GM23338 (cell line): ENCODE data around the gene DCST2. TPM values are rescaled to one million over a fixed set of nuclear protein-coding genes. Genes with fewer than 3 reads are reported as not detected.

Experiments used
- ATAC-seq: fragments of 200-7000 bp; cut with Tn5 transposase; 3 replicates; pipeline ENCODE4 v1.9.1; 2020
- DNase-seq: peaks from one replicate; pipeline ENCODE4 v3.0.0-alpha.2; 2015; ENCODE audit warnings: low spot score
- H2AFZ ChIP-seq: fragments of 200-600 bp; sonication (generic); 2 replicates; pipeline ENCODE4 v1.8.0; 2016; ENCODE audit warnings: antibody characterized with exemption, mild to moderate bottlenecking, moderate library complexity
- H3F3A ChIP-seq: fragments of 200-600 bp; sonication (generic); replicated peaks from 2 replicates; pipeline ENCODE4 v1.8.0; 2017; ENCODE audit warnings: antibody characterized with exemption, mixed run types, low read depth
- H3K27ac ChIP-seq: fragments of 200-600 bp; sonication (generic); 2 replicates; pipeline ENCODE4 v1.6.1; 2016; ENCODE audit warnings: low read depth
- H3K27me3 ChIP-seq: fragments of 200-600 bp; sonication (generic); 2 replicates; pipeline ENCODE4 v1.8.0; 2016; ENCODE audit warnings: mild to moderate bottlenecking, mixed run types, moderate library complexity; ENCODE audit not compliant: insufficient read depth
- H3K36me3 ChIP-seq: fragments of 200-600 bp; sonication (generic); 2 replicates; pipeline ENCODE4 v1.8.0; 2016; ENCODE audit warnings: mild to moderate bottlenecking; ENCODE audit not compliant: insufficient read depth
- H3K4me1 ChIP-seq: fragments of 200-600 bp; sonication (generic); 2 replicates; pipeline ENCODE4 v1.8.0; 2016; ENCODE audit warnings: mild to moderate bottlenecking, moderate library complexity; ENCODE audit not compliant: insufficient read depth
- H3K4me2 ChIP-seq: fragments of 200-600 bp; sonication (generic); 2 replicates; pipeline ENCODE4 v1.7.1; 2017; ENCODE audit warnings: mixed run types
- H3K4me3 ChIP-seq: fragments of 200-600 bp; sonication (generic); 2 replicates; pipeline ENCODE4 v1.6.1; 2016; ENCODE audit warnings: mixed run types
- H3K79me2 ChIP-seq: fragments of 200-600 bp; sonication (generic); replicated peaks from 2 replicates; pipeline ENCODE4 v1.8.0; 2017; ENCODE audit warnings: mild to moderate bottlenecking; ENCODE audit not compliant: insufficient read depth
- H3K9me2 ChIP-seq: fragments of 200-600 bp; sonication (generic); 2 replicates; pipeline ENCODE4 v1.8.0; 2017; ENCODE audit not compliant: insufficient read depth
- H4K20me1 ChIP-seq: fragments of 200-600 bp; sonication (generic); replicated peaks from 2 replicates; pipeline ENCODE4 v1.8.0; 2017; ENCODE audit warnings: mild to moderate bottlenecking; ENCODE audit not compliant: insufficient read depth
- H3K27ac Mint-ChIP-seq: 2 replicates; pipeline ENCODE4 v1.8.0; 2020; ENCODE audit warnings: inconsistent platforms, mild to moderate bottlenecking, moderate library complexity, mixed read lengths
- H3K27me3 Mint-ChIP-seq: 3 replicates; pipeline ENCODE4 v1.8.0; 2022; ENCODE audit warnings: low read depth, mild to moderate bottlenecking, moderate library complexity, mixed read lengths, inconsistent platforms; ENCODE audit not compliant: insufficient read depth, poor library complexity
- H3K36me3 Mint-ChIP-seq: 3 replicates; pipeline ENCODE4 v1.8.0; 2021; ENCODE audit warnings: low read depth, mild to moderate bottlenecking, inconsistent platforms, moderate library complexity, mixed read lengths
- H3K4me1 Mint-ChIP-seq: 3 replicates; pipeline ENCODE4 v1.8.0; 2020; ENCODE audit warnings: mild to moderate bottlenecking, inconsistent platforms, mixed read lengths
- H3K4me3 Mint-ChIP-seq: 3 replicates; pipeline ENCODE4 v1.8.0; 2021; ENCODE audit warnings: moderate library complexity, mild to moderate bottlenecking, inconsistent platforms, mixed read lengths
- H3K9me3 Mint-ChIP-seq: 3 replicates; pipeline ENCODE4 v1.8.0; 2020; ENCODE audit warnings: moderate library complexity, mild to moderate bottlenecking, inconsistent platforms, mixed read lengths
- CREB1 ChIP-seq: fragments of 250-450 bp; sonication (Bioruptor Pico); IDR thresholded peaks from 2 replicates; pipeline ENCODE4 v1.5.0; 2020; ENCODE audit warnings: low read depth, mild to moderate bottlenecking, moderate library complexity
- CTCF ChIP-seq, 2 experiments: fragments of 200-600 bp in 1 of 2; sonication (generic) in 1 of 2; conservative IDR thresholded peaks; 2 replicates each; pipeline versions ENCODE4 v1.5.1 to v1.6.1; 2016 to 2017; ENCODE audit warnings: antibody characterized with exemption in 2 of 2, low read depth in 2 of 2, mild to moderate bottlenecking in 2 of 2, moderate library complexity in 1 of 2
- ETS1 ChIP-seq: IDR thresholded peaks from 2 replicates; pipeline ENCODE4 v1.6.1; 2016; ENCODE audit warnings: antibody characterized with exemption
- JUNB ChIP-seq: IDR thresholded peaks from one replicate; pipeline ENCODE4 v1.6.1; 2016; ENCODE audit warnings: antibody characterized with exemption; ENCODE audit not compliant: unreplicated experiment
- POLR2AphosphoS5 ChIP-seq: IDR thresholded peaks from 2 replicates; pipeline ENCODE4 v1.6.1; 2016; ENCODE audit warnings: antibody characterized with exemption, low read depth
- REST ChIP-seq: IDR thresholded peaks from one replicate; pipeline ENCODE4 v1.6.1; 2018; ENCODE audit warnings: antibody characterized with exemption; ENCODE audit not compliant: unreplicated experiment
- STAT1 ChIP-seq: IDR thresholded peaks from one replicate; pipeline ENCODE4 v1.6.1; 2016; ENCODE audit warnings: antibody characterized with exemption; ENCODE audit not compliant: unreplicated experiment
- ZNF114 ChIP-seq: fragments of 250-450 bp; sonication (Bioruptor Pico); IDR thresholded peaks from 2 replicates; pipeline ENCODE4 v1.5.0; 2020; ENCODE audit warnings: mild to moderate bottlenecking, moderate library complexity
- ZNF331 ChIP-seq: fragments of 250-450 bp; sonication (Bioruptor Pico); IDR thresholded peaks from 2 replicates; pipeline ENCODE4 v1.5.0; 2020; ENCODE audit warnings: low read depth, mild to moderate bottlenecking, moderate library complexity
- polyA plus RNA-seq: library from polyadenylated mRNA; unstranded; fragments of >200 nt; fragmentation: Nextera tagmentation; extraction: Ambion mirVana; gene quantifications from 2 replicates; pipeline ENCODE4 v1.2.1, GENCODE V29; 2016
- total RNA-seq: library from RNA; depleted of rRNA; stranded (reverse); fragments of >200 nt; shearing (Covaris generic); gene quantifications from 2 replicates; pipeline ENCODE4 v1.2.3, GENCODE V29; 2014

Gene DCST2
- total and polyA plus RNA-seq, 2 experiments from 2014 or later: 0.78 TPM; not detected in 1

GRCh38 chr1:155024315-155024714, 9.3 kb downstream of the DCST2 start (continued):
- no peak for TF ChIP-seq REST

- Histone ChIP-seq H4K20me1 (no peaks in the 10 kb centered on the region), H3K9me2 (no peaks in the 10 kb centered on the region), H3K4me3 (no peak overlapping the region), H3K27ac (no peak overlapping the region), H3K36me3 (no peaks in the 10 kb centered on the region), H3K27me3 (no peaks in the 10 kb centered on the region), H3F3A (no peaks in the 10 kb centered on the region), H3K4me1 (peaks cover under 1% of the 10 kb centered on the region; the same call in 1 of the 2 replicates), H2AFZ (no peak overlapping the region), H3K79me2 (no peaks in the 10 kb centered on the region), H3K4me2 (no peak overlapping the region)
- DNase-seq (no peak), ATAC-seq (no peak)
- Mint-ChIP-seq H3K4me1 (peaks cover 23% of the 10 kb centered on the region), H3K9me3 (no peaks in the 10 kb centered on the region), H3K27ac (no peak overlapping the region), H3K36me3 (peaks cover 4% of the 10 kb centered on the region; the same call in 2 of the 3 replicates), H3K4me3 (no peak overlapping the region), H3K27me3 (peaks cover 22% of the 10 kb centered on the region)
- TF ChIP-seq JUNB (no peak), POLR2AphosphoS5 (no peak), CREB1 (no peak), ZNF331 (CRISPR knock-in tag) (no peak), REST (no peak), ETS1 (no peak), CTCF (conservative IDR thresholded peaks at IDR 0.05; ENCODE audit: low read depth in 2 of 2) (no peak), ZNF114 (no peak), STAT1 (no peak)
These were observed 10.0 kb downstream of the DCST2 start for GRCh38 chr1:155023627-155024026.
